HG03095 (cell line): Measurements from ENCODE around the gene RALGDS.

Experiments
- ATAC-seq: cut with Tn5 transposase; IDR thresholded peaks from one replicate; pipeline ENCODE4 v1.9.1; 2021; ENCODE audit warnings: moderate library complexity; ENCODE audit not compliant: unreplicated experiment

RALGDS gene

GRCh38 chr9:133151601-133152525 is 30.8 kb upstream of the RALGDS start:
- ATAC-seq: no peak

GRCh38 chr9:133151041-133151440 is 30.0 kb upstream of the RALGDS start:
- no peak for ATAC-seq

- peak; percentile 55 for ATAC-seq
These were observed 28.3 kb upstream of the RALGDS start for GRCh38 chr9:133149130-133150015.

- peak; percentile 1 for ATAC-seq
These were observed 27.4 kb upstream of the RALGDS start for GRCh38 chr9:133148199-133149129.

- ATAC-seq: no peak
These were observed 26.6 kb upstream of the RALGDS start for GRCh38 chr9:133147412-133148198.

GRCh38 chr9:133146746-133147411 is 25.8 kb upstream of the RALGDS start:
- ATAC-seq: no peak

- no peak for ATAC-seq
These were observed 24.1 kb upstream of the RALGDS start for GRCh38 chr9:133144904-133145851.

GRCh38 chr9:133144142-133144903 is 23.3 kb upstream of the RALGDS start:
- ATAC-seq: no peak

GRCh38 chr9:133143639-133144141 is 22.6 kb upstream of the RALGDS start:
- no peak for ATAC-seq

GRCh38 chr9:133142684-133143622 is 21.9 kb upstream of the RALGDS start:
- no peak for ATAC-seq

GRCh38 chr9:133141833-133142595 is 21.0 kb upstream of the RALGDS start:
- no peak for ATAC-seq

- ATAC-seq: no peak
These were observed 19.6 kb upstream of the RALGDS start for GRCh38 chr9:133140606-133141005.

- ATAC-seq: no peak
These were observed 19.1 kb upstream of the RALGDS start for GRCh38 chr9:133140174-133140505.

GRCh38 chr9:133139246-133140173 is 18.5 kb upstream of the RALGDS start:
- ATAC-seq: no peak
